Aorta (tissue), 5 donors: ENCODE data around the gene MMP20. TPM values are rescaled to one million over a fixed set of nuclear protein-coding genes. Genes with fewer than 3 reads are reported as not detected.

ENCODE experiments used
- ATAC-seq: fragments of 200-7000 bp; cut with Tn5 transposase; one replicate; pipeline ENCODE4 v1.9.1; 2022; ENCODE audit warnings: moderate library complexity; ENCODE audit not compliant: low FRiP score
- DNase-seq, 2 donors: peaks; one replicate each; pipeline ENCODE4 v3.0.0-alpha.2; 2020
- H3K27ac ChIP-seq, 2 donors: one replicate each; pipeline ENCODE4 v1.5.1; 2013; ENCODE audit warnings: low read length in 2 of 2, mild to moderate bottlenecking in 2 of 2, moderate library complexity in 2 of 2, control low read depth in 1 of 2, inconsistent platforms in 1 of 2, low read depth in 1 of 2
- H3K27me3 ChIP-seq, 2 donors: one replicate each; pipeline ENCODE4 v1.6.1; 2013; ENCODE audit warnings: control low read depth in 1 of 2, low read length in 1 of 2, mild to moderate bottlenecking in 1 of 2, moderate library complexity in 1 of 2; ENCODE audit not compliant: insufficient read depth in 2 of 2, control insufficient read depth in 1 of 2
- H3K36me3 ChIP-seq, 2 donors: one replicate each; pipeline ENCODE4 v1.6.1; 2013; ENCODE audit warnings: control low read depth in 1 of 2, low read length in 1 of 2, mild to moderate bottlenecking in 1 of 2; ENCODE audit not compliant: insufficient read depth in 2 of 2, control insufficient read depth in 1 of 2
- H3K4me1 ChIP-seq, 2 donors: one replicate each; pipeline ENCODE4 v1.6.1; 2013; ENCODE audit warnings: low read length in 2 of 2, control low read depth in 1 of 2, mild to moderate bottlenecking in 1 of 2, moderate library complexity in 1 of 2; ENCODE audit not compliant: insufficient read depth in 2 of 2, control insufficient read depth in 1 of 2
- H3K4me3 ChIP-seq, 2 donors: one replicate each; pipeline ENCODE4 v1.5.1; 2013; ENCODE audit warnings: low read length in 2 of 2, control low read depth in 1 of 2, mild to moderate bottlenecking in 1 of 2
- H3K9me3 ChIP-seq: one replicate; pipeline ENCODE4 v1.6.1; 2013; ENCODE audit warnings: mild to moderate bottlenecking, low read length; ENCODE audit not compliant: control insufficient read depth
- WGBS, 2 donors: extraction: QIAGEN DNeasy Blood & Tissue Kit; methylation state at CpG; one replicate each; pipeline ENCODE4 v1.1.7; 2013; 5-methylcytosine and 5-hydroxymethylcytosine counted together
- intact Hi-C, 2 donors: fragments of 100-400 bp; cut with DNase I; formaldehyde crosslinking; loops; one replicate each; pipeline versions ENCODE4 v1.14.2 to v1.15.0; 2022
- polyA plus RNA-seq, 2 donors: library from polyadenylated mRNA; stranded (reverse); fragments of 200-250 nt; gene quantifications; one replicate each; pipeline ENCODE4 v1.2.3, GENCODE V29; 2013
- total RNA-seq, 2 donors: library from RNA; stranded (reverse); fragmentation: NEBNext Ultra II Directional; extraction: Animal tissue kit (Norgen Biotek cat#: 25700); gene quantifications; one replicate each; pipeline ENCODE4 v1.2.1, GENCODE V29; 2021
- donor health status: healthy with polysubstance abuse.
- donor health status: Bipolar disorder and iron deficiency.
- donor health status: DM: no; HTN: no; CAD: no.
- donor health status: DM: no; HTN: no; CAD: no.
- donor health status: DM: yes; HTN: yes; CAD: no.

MMP20 gene
- total and polyA plus RNA-seq, 4 donors, result not detected

DNA sequence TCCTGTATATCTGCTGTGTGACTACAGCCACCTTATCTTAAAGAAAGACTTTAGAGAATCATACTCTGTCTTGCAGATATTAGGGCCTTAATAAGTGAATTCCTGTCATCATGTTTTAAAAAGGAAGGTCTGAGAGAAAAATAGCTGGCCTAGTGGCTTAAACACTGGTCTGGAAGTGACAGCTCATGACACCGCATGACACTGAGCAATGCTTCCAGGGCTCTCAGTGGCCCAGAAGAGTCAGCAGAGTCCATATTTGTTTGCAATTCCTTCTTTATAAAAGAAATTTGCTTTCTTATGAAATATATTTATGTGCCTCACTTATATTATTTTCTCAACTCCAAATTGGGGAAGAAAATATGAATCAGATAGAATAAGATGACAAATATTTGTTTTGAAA lies 33.0 kb downstream of the MMP20 start:
- no peaks in the 10 kb centered on the region for H3K4me1 ChIP-seq
- DNase-seq (no peak), ATAC-seq (no peak)
- intact Hi-C loops, result no loop called here
- H3K27me3 ChIP-seq, result peaks cover 0 to 2% of the 10 kb centered on the region in 2 donors
- peaks cover 1% of the 10 kb centered on the region for H3K9me3 ChIP-seq
- H3K4me3 ChIP-seq, result no peak overlapping the region
- H3K36me3 ChIP-seq, result no peaks in the 10 kb centered on the region
- H3K27ac ChIP-seq, result no peak overlapping the region
- WGBS, 2 donors, result 90 to 100% methylated on average over 1 of the region's 1 CpG

DNA sequence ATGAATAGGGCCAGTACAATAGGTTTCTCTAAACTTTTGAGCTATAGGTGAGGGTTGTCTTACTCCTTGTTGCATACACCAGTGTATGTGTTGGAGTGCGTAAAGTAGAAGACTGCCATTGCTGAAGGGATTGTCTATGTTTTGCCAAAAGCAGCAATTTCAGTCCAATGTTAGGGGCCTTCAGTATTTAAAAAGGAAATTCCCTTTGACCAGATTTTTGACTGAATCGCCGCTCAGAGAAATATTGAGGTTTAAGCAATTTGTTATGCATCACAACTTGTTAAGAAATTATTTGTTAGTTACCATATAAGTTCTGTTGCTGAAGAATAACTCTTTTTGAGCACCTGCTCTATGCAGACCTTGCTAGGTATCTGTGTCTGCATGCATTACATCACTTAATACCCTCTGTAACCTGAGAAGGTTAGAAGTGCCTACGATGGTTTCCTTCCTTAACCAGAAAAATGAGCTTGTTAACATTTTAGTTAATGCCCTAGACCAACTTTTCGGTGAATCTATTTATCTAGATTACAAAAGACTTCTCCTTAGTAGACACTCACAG lies 33.9 kb downstream of the MMP20 start:
- no peak for DNase-seq
- no peaks in the 10 kb centered on the region for H3K36me3 ChIP-seq
- no peaks in the 10 kb centered on the region for H3K4me1 ChIP-seq
- H3K27ac ChIP-seq, result no peak overlapping the region
- peaks cover 0 to 2% of the 10 kb centered on the region in 2 donors for H3K27me3 ChIP-seq
- H3K4me3 ChIP-seq, result no peak overlapping the region
- WGBS, 2 donors, result 83 to 85% methylated on average over 5 of the region's 5 CpGs
- intact Hi-C loops, result no loop called here
- peaks cover 1% of the 10 kb centered on the region for H3K9me3 ChIP-seq
- ATAC-seq, result no peak

DNA sequence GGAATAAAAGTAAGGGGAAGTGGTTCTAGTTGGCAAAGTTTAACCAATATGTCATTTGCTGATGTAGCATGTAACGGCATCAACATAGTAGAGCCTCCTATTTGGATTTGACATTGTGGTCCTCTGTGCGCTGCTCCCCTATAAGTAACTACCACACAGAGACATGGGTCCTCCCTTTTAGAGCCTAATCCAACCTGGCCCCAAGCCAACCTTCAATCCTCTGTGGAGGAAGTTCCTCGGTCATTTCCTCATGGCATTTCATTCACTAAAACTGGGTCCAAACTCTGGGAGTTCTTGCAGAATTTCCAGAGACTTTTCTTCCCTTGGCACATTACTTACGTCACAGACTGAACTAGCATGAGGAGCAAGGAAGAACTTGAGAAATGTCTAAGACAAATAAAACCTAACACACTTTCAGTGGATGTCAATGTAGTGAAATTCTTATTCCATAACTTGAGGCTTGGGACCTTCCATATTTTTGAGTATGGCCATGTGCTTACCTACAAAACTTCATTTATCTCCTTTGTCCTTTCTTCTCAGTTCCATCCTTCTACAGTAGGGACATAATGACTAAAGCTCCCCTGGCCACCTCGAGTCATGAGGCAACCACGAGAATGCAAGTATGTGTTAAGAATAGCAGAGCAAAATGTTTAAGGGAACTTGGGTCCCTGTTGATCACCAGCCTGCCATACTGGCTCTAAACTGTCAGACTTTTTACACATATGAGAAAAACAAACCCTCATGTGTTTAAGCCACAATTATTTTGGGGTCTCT lies 34.7 kb downstream of the MMP20 start:
- Histone ChIP-seq H3K4me3 (no peak overlapping the region), H3K4me1 (no peaks in the 10 kb centered on the region), H3K27ac (no peak overlapping the region), H3K27me3 (peaks cover 0 to 2% of the 10 kb centered on the region in 2 donors), H3K9me3 (peaks cover 1% of the 10 kb centered on the region), H3K36me3 (no peaks in the 10 kb centered on the region)
- ATAC-seq (no peak), DNase-seq (no peak)
- WGBS, 2 donors, result 61% methylated on average over 6 of the region's 6 CpGs
- intact Hi-C loops, result no loop called here

GRCh38 chr11:102589047-102589459 lies 36.1 kb downstream of the MMP20 start:
- H3K27ac ChIP-seq, result no peak overlapping the region
- ATAC-seq, result no peak
- no peak overlapping the region for H3K4me3 ChIP-seq
- peaks cover 0 to 2% of the 10 kb centered on the region in 2 donors for H3K27me3 ChIP-seq
- intact Hi-C loops, result no loop called here
- H3K4me1 ChIP-seq, result no peaks in the 10 kb centered on the region
- no peaks in the 10 kb centered on the region for H3K36me3 ChIP-seq
- H3K9me3 ChIP-seq, result peaks cover 1% of the 10 kb centered on the region
- 76 to 79% methylated on average over 2 of the region's 2 CpGs for WGBS, 2 donors
- no peak for DNase-seq

DNA sequence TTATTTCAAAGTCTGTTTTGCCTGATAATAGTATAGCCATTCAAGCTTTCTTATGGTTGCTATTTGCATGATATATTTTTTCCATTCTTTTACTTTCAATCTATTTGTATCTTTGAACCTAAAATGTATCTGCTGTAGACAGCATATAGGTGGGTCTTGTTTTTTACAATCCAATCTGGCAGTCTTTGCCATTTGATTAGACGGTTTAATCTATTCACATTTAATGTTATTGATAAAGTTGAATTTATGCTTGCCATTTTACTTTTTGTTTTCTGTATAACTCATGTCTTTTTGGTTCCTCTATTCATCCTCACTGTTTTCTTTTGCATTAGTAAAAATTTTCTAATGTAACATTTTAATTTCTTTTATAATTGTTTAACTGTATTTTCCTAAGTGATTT lies 37.4 kb downstream of the MMP20 start:
- peaks cover 0 to 2% of the 10 kb centered on the region in 2 donors for H3K27me3 ChIP-seq
- ATAC-seq (no peak), DNase-seq (no peak)
- H3K27ac ChIP-seq, result no peak overlapping the region
- peaks cover 1% of the 10 kb centered on the region for H3K9me3 ChIP-seq
- intact Hi-C loops, result loop anchor here in 1 of 2 donors (2.0 kb wide), 1 partner anchor 57 kb away; the partner anchor contains the start of gene MMP7
- no peak overlapping the region for H3K4me3 ChIP-seq
- no peaks in the 10 kb centered on the region for H3K36me3 ChIP-seq
- no peaks in the 10 kb centered on the region for H3K4me1 ChIP-seq
- 84 to 86% methylated on average over 1 of the region's 1 CpG for WGBS, 2 donors

GRCh38 chr11:102583141-102583873 lies 41.8 kb downstream of the MMP20 start:
- intact Hi-C loops, result no loop called here
- Histone ChIP-seq H3K27me3 (no peaks in the 10 kb centered on the region), H3K9me3 (no peaks in the 10 kb centered on the region), H3K27ac (no peak overlapping the region), H3K4me3 (no peak overlapping the region), H3K36me3 (no peaks in the 10 kb centered on the region), H3K4me1 (no peaks in the 10 kb centered on the region)
- no peak for DNase-seq
- ATAC-seq, result no peak
- 94 to 100% methylated on average over 2 of the region's 2 CpGs for WGBS, 2 donors

- WGBS, 2 donors, result 63 to 65% methylated on average over 1 of the region's 1 CpG
- intact Hi-C loops, result no loop called here
- DNase-seq, result no peak
Measured at GRCh38 chr11:102582140-102582539, 43.0 kb downstream of the MMP20 start.

GRCh38 chr11:102581066-102581465 lies 44.1 kb downstream of the MMP20 start:
- no peak overlapping the region for H3K27ac ChIP-seq

More at GRCh38 chr11:102582140-102582539, 43.0 kb downstream of the MMP20 start:
- ATAC-seq, result no peak
- no peaks in the 10 kb centered on the region for H3K4me1 ChIP-seq
- H3K27me3 ChIP-seq, result no peaks in the 10 kb centered on the region
- no peak overlapping the region for H3K27ac ChIP-seq
- no peaks in the 10 kb centered on the region for H3K36me3 ChIP-seq
- no peak overlapping the region for H3K4me3 ChIP-seq
- no peaks in the 10 kb centered on the region for H3K9me3 ChIP-seq

More at GRCh38 chr11:102581066-102581465, 44.1 kb downstream of the MMP20 start:
- DNase-seq, result no peak
- Histone ChIP-seq H3K27me3 (no peaks in the 10 kb centered on the region), H3K9me3 (no peaks in the 10 kb centered on the region), H3K4me1 (no peaks in the 10 kb centered on the region), H3K36me3 (no peaks in the 10 kb centered on the region), H3K4me3 (no peak overlapping the region)
- intact Hi-C loops, result no loop called here
- 79 to 86% methylated on average over 4 of the region's 4 CpGs for WGBS, 2 donors
- ATAC-seq, result no peak
